ENCODE data around the gene C7orf25.

Gene C7orf25

DNA sequence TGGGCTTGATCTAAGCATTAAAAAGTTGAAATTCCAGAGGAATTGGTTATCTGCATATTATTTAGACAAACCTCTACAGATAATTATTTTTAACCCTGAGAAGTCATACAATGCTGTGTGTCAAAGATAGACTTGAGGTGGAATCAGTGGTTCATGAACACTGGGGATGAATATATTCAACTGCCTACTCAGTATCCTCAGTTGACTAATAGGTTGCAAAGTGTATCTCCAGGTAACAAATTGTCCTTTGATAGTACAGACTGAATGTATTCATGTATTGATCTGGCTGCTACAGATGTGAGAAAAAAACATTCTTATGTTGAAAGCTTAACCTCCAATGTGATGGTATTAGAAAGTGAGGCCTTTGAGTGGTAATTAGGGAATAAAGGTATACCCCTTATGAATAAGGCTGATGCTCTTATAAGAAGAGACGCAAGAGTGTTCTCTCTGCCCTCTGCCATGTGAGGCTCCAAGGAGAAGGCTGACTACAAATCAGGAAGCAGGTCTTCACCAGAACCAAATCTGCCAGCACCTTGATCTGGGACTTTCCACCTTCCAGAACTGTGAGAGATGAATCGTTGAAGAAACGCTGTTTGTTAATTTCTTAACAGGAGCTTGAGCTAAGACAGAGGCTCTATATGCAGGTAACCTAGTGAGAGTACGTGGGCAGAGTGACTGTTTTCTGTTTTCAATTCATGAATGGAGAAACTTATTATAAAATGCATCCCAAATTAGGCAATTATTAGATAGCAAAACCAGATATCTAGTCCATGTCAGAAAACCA lies 27.8 kb upstream of the C7orf25 start:
- no peaks in the 10 kb centered on the region for H3K27me3 ChIP-seq (ENCODE audit: low read depth, low read length)
- no peak overlapping the region for H2AFZ ChIP-seq (ENCODE audit: low read depth, low read length)
- peak overlapping the region; percentile 70 for H3K4me2 ChIP-seq (ENCODE audit: low read length)
- peaks cover 51% of the 10 kb centered on the region for H3K4me1 ChIP-seq (ENCODE audit: low read length)
- peaks cover 16% of the 10 kb centered on the region for H3K79me2 ChIP-seq (ENCODE audit: low read length)
- H3K27ac ChIP-seq (ENCODE audit: low read length), result peak overlapping the region; percentile 73
- peak overlapping the region; percentile 57 for H3K4me3 ChIP-seq (ENCODE audit: low read length)
- H3K9me3 ChIP-seq (ENCODE audit: insufficient read depth, low read length), result no peaks in the 10 kb centered on the region
- H4K20me1 ChIP-seq (ENCODE audit: insufficient read depth, low read length), result no peaks in the 10 kb centered on the region
- H3K36me3 ChIP-seq (replicated peaks; ENCODE audit: low read depth, low read length), result peaks cover 38% of the 10 kb centered on the region
- H3K9ac ChIP-seq (ENCODE audit: low read length), result peak overlapping the region; percentile 24; the same call in 1 of the 2 replicates
- TF ChIP-seq, protein P1, sequence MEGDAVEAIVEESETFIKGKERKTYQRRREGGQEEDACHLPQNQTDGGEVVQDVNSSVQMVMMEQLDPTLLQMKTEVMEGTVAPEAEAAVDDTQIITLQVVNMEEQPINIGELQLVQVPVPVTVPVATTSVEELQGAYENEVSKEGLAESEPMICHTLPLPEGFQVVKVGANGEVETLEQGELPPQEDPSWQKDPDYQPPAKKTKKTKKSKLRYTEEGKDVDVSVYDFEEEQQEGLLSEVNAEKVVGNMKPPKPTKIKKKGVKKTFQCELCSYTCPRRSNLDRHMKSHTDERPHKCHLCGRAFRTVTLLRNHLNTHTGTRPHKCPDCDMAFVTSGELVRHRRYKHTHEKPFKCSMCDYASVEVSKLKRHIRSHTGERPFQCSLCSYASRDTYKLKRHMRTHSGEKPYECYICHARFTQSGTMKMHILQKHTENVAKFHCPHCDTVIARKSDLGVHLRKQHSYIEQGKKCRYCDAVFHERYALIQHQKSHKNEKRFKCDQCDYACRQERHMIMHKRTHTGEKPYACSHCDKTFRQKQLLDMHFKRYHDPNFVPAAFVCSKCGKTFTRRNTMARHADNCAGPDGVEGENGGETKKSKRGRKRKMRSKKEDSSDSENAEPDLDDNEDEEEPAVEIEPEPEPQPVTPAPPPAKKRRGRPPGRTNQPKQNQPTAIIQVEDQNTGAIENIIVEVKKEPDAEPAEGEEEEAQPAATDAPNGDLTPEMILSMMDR (IDR thresholded peaks at IDR 0.05; ENCODE audit: low read depth, low read length), result no peak
- no peak for TF ChIP-seq EZH2phosphoT487 (IDR thresholded peaks at IDR 0.05; ENCODE audit: low read depth)

DNA sequence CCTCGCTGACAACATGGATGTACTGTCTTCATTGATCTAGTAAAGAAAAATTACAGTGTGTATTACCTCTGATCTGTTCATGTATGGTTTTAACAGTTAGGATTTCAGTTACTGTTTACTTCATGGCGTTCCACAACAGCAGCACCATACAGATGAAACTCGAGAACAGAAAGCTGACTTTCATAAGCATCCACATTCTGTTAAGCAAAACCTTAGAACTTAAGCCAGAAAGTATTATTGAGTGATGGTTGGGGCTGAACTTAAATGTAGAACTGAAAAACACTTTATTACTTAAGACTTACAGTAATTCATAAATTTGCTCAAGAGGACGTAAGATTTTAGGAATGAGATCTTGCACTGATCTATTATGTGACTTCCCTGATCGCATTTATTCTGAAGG lies 24.0 kb upstream of the C7orf25 start:
- H3K36me3 ChIP-seq (replicated peaks; ENCODE audit: low read depth, low read length), result peaks cover 44% of the 10 kb centered on the region
- TF ChIP-seq, protein P1 (IDR thresholded peaks at IDR 0.05; ENCODE audit: low read depth, low read length), result no peak
- no peak for TF ChIP-seq EZH2phosphoT487 (IDR thresholded peaks at IDR 0.05; ENCODE audit: low read depth)

DNA sequence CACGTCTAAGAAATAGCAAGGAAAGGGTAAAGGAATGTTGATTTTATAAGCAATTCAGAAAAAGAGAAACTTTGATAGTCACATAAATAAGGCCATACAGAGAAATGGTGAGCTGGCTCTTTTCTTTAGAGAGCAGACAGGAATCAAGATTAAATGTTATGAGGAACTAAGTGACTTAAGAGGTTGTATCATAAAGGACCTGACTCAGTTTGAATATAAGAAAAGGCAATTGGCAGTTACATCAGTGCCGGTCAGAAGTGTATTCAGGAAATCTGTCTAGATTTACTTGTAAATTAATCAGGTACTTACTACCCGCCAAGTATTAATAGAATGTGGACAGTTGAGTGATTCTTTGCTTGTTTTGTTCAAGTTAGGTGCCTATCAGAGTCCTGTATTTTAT lies 22.4 kb upstream of the C7orf25 start:
- H2AFZ ChIP-seq (ENCODE audit: low read depth, low read length), result no peak overlapping the region
- no peak overlapping the region for H3K9ac ChIP-seq (ENCODE audit: low read length)
- peaks cover 26% of the 10 kb centered on the region for H4K20me1 ChIP-seq (ENCODE audit: insufficient read depth, low read length)
- no peak overlapping the region for H3K27ac ChIP-seq (ENCODE audit: low read length)
- peaks cover 47% of the 10 kb centered on the region for H3K36me3 ChIP-seq (replicated peaks; ENCODE audit: low read depth, low read length)
- peaks cover 68% of the 10 kb centered on the region for H3K79me2 ChIP-seq (ENCODE audit: low read length)
- H3K4me1 ChIP-seq (ENCODE audit: low read length), result peaks cover 56% of the 10 kb centered on the region
- H3K4me3 ChIP-seq (ENCODE audit: low read length), result no peak overlapping the region
- H3K4me2 ChIP-seq (ENCODE audit: low read length), result peak overlapping the region; percentile 23; the same call in 1 of the 2 replicates
- no peak for TF ChIP-seq EZH2phosphoT487 (IDR thresholded peaks at IDR 0.05; ENCODE audit: low read depth)
- TF ChIP-seq, protein P1 (IDR thresholded peaks at IDR 0.05; ENCODE audit: low read depth, low read length), result no peak
- no peaks in the 10 kb centered on the region for H3K27me3 ChIP-seq (ENCODE audit: low read depth, low read length)
- no peaks in the 10 kb centered on the region for H3K9me3 ChIP-seq (ENCODE audit: insufficient read depth, low read length)

More for the DNA sequence above, 24.0 kb upstream of the C7orf25 start:
- no peaks in the 10 kb centered on the region for H3K27me3 ChIP-seq (ENCODE audit: low read depth, low read length)
- H4K20me1 ChIP-seq (ENCODE audit: insufficient read depth, low read length), result peaks cover 11% of the 10 kb centered on the region; the same call in 1 of the 2 replicates
- peak overlapping the region; percentile 20 for H3K4me3 ChIP-seq (ENCODE audit: low read length)
- H3K27ac ChIP-seq (ENCODE audit: low read length), result peak overlapping the region; percentile 60
- peaks cover 56% of the 10 kb centered on the region for H3K4me1 ChIP-seq (ENCODE audit: low read length)
- peaks cover 53% of the 10 kb centered on the region for H3K79me2 ChIP-seq (ENCODE audit: low read length)
- no peaks in the 10 kb centered on the region for H3K9me3 ChIP-seq (ENCODE audit: insufficient read depth, low read length)
- H2AFZ ChIP-seq (ENCODE audit: low read depth, low read length), result no peak overlapping the region
- no peak overlapping the region; the same call in 1 of the 2 replicates for H3K9ac ChIP-seq (ENCODE audit: low read length)
- peak overlapping the region; percentile 50 for H3K4me2 ChIP-seq (ENCODE audit: low read length)

DNA sequence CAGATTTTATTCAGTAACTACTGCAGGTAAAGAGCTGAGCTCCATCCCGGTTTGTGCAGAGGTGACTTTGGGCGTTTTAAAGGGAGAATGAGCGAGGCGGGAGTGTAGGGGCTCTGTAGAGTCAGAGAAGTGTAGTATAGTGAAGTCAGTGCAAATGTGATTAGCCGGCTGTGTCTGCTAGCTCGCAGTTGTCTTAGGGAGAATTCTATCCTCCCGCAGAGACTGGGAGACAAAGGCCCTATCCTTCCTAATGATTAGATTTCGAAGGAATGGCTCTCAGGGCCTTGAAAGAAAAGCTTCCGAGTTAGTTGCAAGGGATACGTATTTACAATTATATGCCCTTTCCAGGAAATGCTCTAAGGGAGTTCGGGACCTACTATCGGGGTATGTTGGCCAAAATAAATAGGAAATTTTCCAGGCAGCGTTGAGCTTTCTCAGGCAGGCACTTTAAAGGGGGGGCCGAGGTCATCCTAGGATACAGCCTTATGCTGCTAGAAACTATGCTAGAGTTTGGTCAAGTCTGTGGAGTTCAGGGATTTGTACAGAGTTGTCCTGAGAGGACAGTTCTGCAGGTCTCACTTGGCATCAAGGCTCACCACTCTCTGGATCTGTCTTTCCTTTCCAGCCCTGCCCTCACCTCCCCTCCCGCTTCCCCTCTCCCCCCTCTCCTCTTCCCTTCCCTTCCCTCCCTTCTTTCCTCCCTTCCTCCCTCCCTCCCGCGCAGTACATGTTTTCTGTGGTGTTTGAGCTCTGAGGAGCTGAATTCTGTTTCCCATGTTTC lies 21.1 kb upstream of the C7orf25 start:
- Histone ChIP-seq H3K27ac (ENCODE audit: low read length) (peak overlapping the region; percentile 47), H3K9me3 (ENCODE audit: insufficient read depth, low read length) (no peaks in the 10 kb centered on the region), H3K4me2 (ENCODE audit: low read length) (peak overlapping the region; percentile 84), H3K36me3 (replicated peaks; ENCODE audit: low read depth, low read length) (peaks cover 43% of the 10 kb centered on the region), H3K4me1 (ENCODE audit: low read length) (peaks cover 53% of the 10 kb centered on the region), H3K27me3 (ENCODE audit: low read depth, low read length) (no peaks in the 10 kb centered on the region), H2AFZ (ENCODE audit: low read depth, low read length) (peak overlapping the region; percentile 22; the same call in 1 of the 2 replicates), H4K20me1 (ENCODE audit: insufficient read depth, low read length) (peaks cover 39% of the 10 kb centered on the region), H3K4me3 (ENCODE audit: low read length) (peak overlapping the region; percentile 86), H3K79me2 (ENCODE audit: low read length) (peaks cover 81% of the 10 kb centered on the region), H3K9ac (ENCODE audit: low read length) (peak overlapping the region; percentile 99)
- no peak for TF ChIP-seq EZH2phosphoT487 (IDR thresholded peaks at IDR 0.05; ENCODE audit: low read depth)
- TF ChIP-seq, protein P1 (IDR thresholded peaks at IDR 0.05; ENCODE audit: low read depth, low read length), result no peak

All from OCI-LY3 (cell line).